ENCODE measurements around the gene PLA2G4E. TPM values are rescaled to one million over a fixed set of nuclear protein-coding genes. Genes with fewer than 3 reads are reported as not detected.

The PLA2G4E gene
- total RNA-seq, 1 experiment from 2014 or later, result 0.09 TPM

GRCh38 chr15:42024303-42024702 is 3.5 kb upstream of the PLA2G4E start:
- no peak for DNase-seq
- intact Hi-C loops (cut with micrococcal nuclease; ENCODE audit: unreplicated experiment), result no loop called here
- Mint-ChIP-seq H3K27ac (ENCODE audit: unreplicated experiment) (no peak overlapping the region), H3K4me1 (ENCODE audit: low read depth, unreplicated experiment) (no peaks in the 10 kb centered on the region), H3K27me3 (ENCODE audit: unreplicated experiment) (peaks cover 26% of the 10 kb centered on the region), H3K36me3 (ENCODE audit: insufficient read depth, unreplicated experiment) (no peaks in the 10 kb centered on the region), H3K4me3 (ENCODE audit: low read depth, unreplicated experiment) (no peak overlapping the region), H3K9me3 (ENCODE audit: low read depth, unreplicated experiment) (no peaks in the 10 kb centered on the region)
- BruUV-seq (replicated peaks), result no TSS peak
- CTCF ChIA-PET, result no interaction called here
- TF ChIP-seq, protein P1, sequence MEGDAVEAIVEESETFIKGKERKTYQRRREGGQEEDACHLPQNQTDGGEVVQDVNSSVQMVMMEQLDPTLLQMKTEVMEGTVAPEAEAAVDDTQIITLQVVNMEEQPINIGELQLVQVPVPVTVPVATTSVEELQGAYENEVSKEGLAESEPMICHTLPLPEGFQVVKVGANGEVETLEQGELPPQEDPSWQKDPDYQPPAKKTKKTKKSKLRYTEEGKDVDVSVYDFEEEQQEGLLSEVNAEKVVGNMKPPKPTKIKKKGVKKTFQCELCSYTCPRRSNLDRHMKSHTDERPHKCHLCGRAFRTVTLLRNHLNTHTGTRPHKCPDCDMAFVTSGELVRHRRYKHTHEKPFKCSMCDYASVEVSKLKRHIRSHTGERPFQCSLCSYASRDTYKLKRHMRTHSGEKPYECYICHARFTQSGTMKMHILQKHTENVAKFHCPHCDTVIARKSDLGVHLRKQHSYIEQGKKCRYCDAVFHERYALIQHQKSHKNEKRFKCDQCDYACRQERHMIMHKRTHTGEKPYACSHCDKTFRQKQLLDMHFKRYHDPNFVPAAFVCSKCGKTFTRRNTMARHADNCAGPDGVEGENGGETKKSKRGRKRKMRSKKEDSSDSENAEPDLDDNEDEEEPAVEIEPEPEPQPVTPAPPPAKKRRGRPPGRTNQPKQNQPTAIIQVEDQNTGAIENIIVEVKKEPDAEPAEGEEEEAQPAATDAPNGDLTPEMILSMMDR (IDR thresholded peaks at IDR 0.05; ENCODE audit: unreplicated experiment), result no peak

GRCh38 chr15:42021593-42021992 is 751 bp upstream of the PLA2G4E start:
- Mint-ChIP-seq H3K27ac (ENCODE audit: unreplicated experiment) (no peak overlapping the region), H3K9me3 (ENCODE audit: low read depth, unreplicated experiment) (no peaks in the 10 kb centered on the region), H3K4me3 (ENCODE audit: low read depth, unreplicated experiment) (no peak overlapping the region), H3K36me3 (ENCODE audit: insufficient read depth, unreplicated experiment) (no peaks in the 10 kb centered on the region), H3K27me3 (ENCODE audit: unreplicated experiment) (peaks cover 16% of the 10 kb centered on the region), H3K4me1 (ENCODE audit: low read depth, unreplicated experiment) (no peaks in the 10 kb centered on the region)
- intact Hi-C loops (cut with micrococcal nuclease; ENCODE audit: unreplicated experiment), result no loop called here
- CTCF ChIA-PET, result interaction anchor here (0.7 kb wide), 1 partner anchor 16 kb away, joined by 4 read pairs; no protein-coding TSS in a partner anchor
- no TSS peak for BruUV-seq (replicated peaks)
- TF ChIP-seq, protein P1 (IDR thresholded peaks at IDR 0.05; ENCODE audit: unreplicated experiment), result no peak
- no peak for DNase-seq

DNA sequence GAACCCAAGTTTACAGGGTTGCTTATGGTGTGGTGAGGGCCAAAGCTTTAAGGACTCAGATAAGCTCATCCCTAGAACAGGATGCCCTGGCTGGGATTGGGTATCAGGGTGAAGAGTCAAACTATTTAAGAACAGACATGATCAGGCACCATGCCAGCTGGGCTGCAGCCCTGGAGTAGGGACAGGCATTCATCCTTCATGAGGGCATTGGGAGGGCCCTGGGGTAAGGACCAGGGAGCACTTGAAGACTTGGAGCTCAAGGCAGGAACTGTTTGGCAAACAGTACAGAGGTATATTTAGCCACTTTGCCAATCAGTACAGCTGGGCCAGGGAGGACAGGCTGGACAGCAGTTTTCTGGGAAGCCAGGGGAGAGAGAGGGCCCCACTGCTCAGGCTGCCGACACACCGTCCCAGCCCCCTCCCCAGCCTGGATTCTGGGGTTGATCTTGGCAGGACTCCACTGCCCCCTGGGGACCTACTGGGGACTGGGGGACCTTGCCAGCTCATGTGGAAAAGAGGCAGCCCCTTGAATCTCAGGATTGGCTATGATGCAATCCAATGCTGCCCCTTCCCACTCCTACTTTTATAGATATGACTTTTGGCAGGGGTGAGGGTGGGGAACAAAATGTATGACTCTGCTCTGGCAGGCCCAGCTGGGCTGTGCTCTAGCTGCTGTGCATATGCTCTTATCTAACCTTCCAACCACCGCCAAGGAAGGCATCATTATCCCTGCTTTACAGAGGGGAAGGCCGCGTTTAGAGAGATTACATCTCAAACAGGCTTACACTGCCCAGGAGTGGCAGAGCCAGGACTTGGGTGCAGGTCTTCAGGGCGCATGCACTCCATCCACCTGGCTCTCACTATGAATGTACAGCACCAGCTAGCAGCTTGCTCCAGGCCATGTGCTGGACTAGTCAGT is 2.3 kb downstream of the PLA2G4E start:
- CTCF ChIA-PET, result no interaction called here
- Mint-ChIP-seq H3K36me3 (ENCODE audit: insufficient read depth, unreplicated experiment) (no peaks in the 10 kb centered on the region), H3K27me3 (ENCODE audit: unreplicated experiment) (peaks cover 27% of the 10 kb centered on the region), H3K4me3 (ENCODE audit: low read depth, unreplicated experiment) (no peak overlapping the region), H3K4me1 (ENCODE audit: low read depth, unreplicated experiment) (no peaks in the 10 kb centered on the region), H3K27ac (ENCODE audit: unreplicated experiment) (no peak overlapping the region), H3K9me3 (ENCODE audit: low read depth, unreplicated experiment) (no peaks in the 10 kb centered on the region)
- no TSS peak for BruUV-seq (replicated peaks)
- DNase-seq, result no peak
- TF ChIP-seq, protein P1 (IDR thresholded peaks at IDR 0.05; ENCODE audit: unreplicated experiment), result no peak
- intact Hi-C loops (cut with micrococcal nuclease; ENCODE audit: unreplicated experiment), result no loop called here

GRCh38 chr15:42016971-42017370 is 3.9 kb downstream of the PLA2G4E start:
- TF ChIP-seq, protein P1 (IDR thresholded peaks at IDR 0.05; ENCODE audit: unreplicated experiment), result no peak
- Mint-ChIP-seq H3K4me1 (ENCODE audit: low read depth, unreplicated experiment) (peaks cover 7% of the 10 kb centered on the region), H3K27ac (ENCODE audit: unreplicated experiment) (no peak overlapping the region), H3K36me3 (ENCODE audit: insufficient read depth, unreplicated experiment) (no peaks in the 10 kb centered on the region), H3K9me3 (ENCODE audit: low read depth, unreplicated experiment) (no peaks in the 10 kb centered on the region), H3K27me3 (ENCODE audit: unreplicated experiment) (peaks cover 27% of the 10 kb centered on the region), H3K4me3 (ENCODE audit: low read depth, unreplicated experiment) (no peak overlapping the region)
- BruUV-seq (replicated peaks), result no TSS peak
- CTCF ChIA-PET, result no interaction called here
- intact Hi-C loops (cut with micrococcal nuclease; ENCODE audit: unreplicated experiment), result no loop called here
- DNase-seq, result no peak

All from Calu3 (cell line).